AG04450 (cell line): ENCODE results near the gene NAA80. TPM values are rescaled to one million over a fixed set of nuclear protein-coding genes. Genes with fewer than 3 reads are reported as not detected.
A peak's percentile ranks its signal among the peaks of the same experiment; 100 is the strongest.

Source experiments
- CTCF ChIA-PET: fragments of 300-600, 350-600 bp; formaldehyde crosslinking; extraction: SDS; loops from one replicate; lab custom pipeline; 2022; ENCODE audit warnings: antibody characterized with exemption, inconsistent platforms; lab: Charles Lee
- POLR2A ChIA-PET: fragments of 350-600 bp; formaldehyde crosslinking; extraction: SDS; loops from one replicate; lab custom pipeline; 2021; ENCODE audit warnings: antibody characterized with exemption, inconsistent platforms; lab: Yijun Ruan, JAX
- DNase-seq: peaks from one replicate; pipeline ENCODE4 v3.0.0-alpha.2; 2011; ENCODE audit warnings: low read depth, low spot score
- H3K27ac ChIP-seq: one replicate; pipeline ENCODE4 v1.5.1; 2012; ENCODE audit warnings: low read depth, low read length, control low read depth
- H3K27me3 ChIP-seq: one replicate; pipeline ENCODE4 v1.6.0; 2012; ENCODE audit warnings: low read length; ENCODE audit not compliant: control insufficient read depth, insufficient read depth
- H3K4me3 ChIP-seq: 2 replicates; pipeline ENCODE4 v1.5.1; 2011; ENCODE audit warnings: mild to moderate bottlenecking, low read depth, low read length, control low read depth
- H3K9me3 ChIP-seq: 2 replicates; pipeline ENCODE4 v1.5.1; 2012; ENCODE audit warnings: low read length; ENCODE audit not compliant: control insufficient read depth, insufficient read depth
- CTCF ChIP-seq: IDR thresholded peaks from 2 replicates; pipeline ENCODE4 v1.5.1; 2011; ENCODE audit warnings: low read depth, low read length, control low read depth, inconsistent platforms
- polyA plus RNA-seq: library from polyadenylated mRNA; depleted of rRNA; stranded (reverse); fragments of >200 nt; gene quantifications from 2 replicates; pipeline ENCODE4 v1.2.3, GENCODE V29; 2011

NAA80 gene
- polyA plus RNA-seq, 1 experiment: 2.0 TPM

DNA sequence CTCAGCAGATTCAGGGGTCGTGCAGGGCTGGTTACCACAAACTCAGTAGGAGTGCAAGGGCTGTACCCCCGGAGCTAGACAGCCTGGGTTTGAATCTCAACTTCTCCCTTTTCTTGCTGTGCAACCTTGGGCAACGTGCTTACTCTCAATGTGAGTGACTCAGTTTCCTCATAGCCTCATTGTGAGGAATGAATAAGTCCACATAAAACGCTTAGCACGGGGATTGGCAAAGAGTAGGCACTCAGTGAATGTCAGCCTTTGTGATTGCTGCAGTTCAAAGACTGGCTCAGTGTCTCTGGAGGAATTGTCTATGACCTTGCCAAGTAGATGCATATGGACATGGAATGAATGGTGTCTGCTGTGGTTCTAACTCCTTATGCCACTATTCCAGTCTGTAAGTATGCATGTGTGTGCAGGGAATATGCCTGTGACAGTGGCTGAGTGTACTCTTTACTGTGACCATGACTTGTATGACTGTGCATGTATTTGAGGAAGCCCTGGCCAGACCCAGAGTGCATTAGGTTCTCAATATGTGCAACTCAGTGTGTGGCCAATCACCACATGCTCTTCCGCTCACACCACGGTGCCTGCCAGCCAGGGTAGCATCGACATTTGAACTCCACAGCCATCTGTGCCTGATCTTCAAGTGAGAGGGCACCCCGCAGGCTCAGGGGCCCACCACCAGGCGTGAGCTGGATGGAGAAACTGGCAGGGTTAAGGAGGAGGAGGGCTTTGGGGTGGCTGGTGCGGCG, 900 bp upstream of the NAA80 start:
- POLR2A ChIA-PET: interaction anchor here (0.5 to 1.3 kb wide), 9 partner anchors 15 to 1272 kb away, joined by 3 to 5 read pairs (median 4); partner anchors contain the start of genes CYB561D2, GNAI2 and NPRL2
- CTCF ChIA-PET: interaction anchor here (1.4 to 1.5 kb wide), 2 partner anchors 24 to 54 kb away, joined by 5 to 10 read pairs; no protein-coding TSS in a partner anchor
- H3K27me3 ChIP-seq: no peaks in the 10 kb centered on the region
- no peaks in the 10 kb centered on the region; the same call in 1 of the 2 replicates for H3K9me3 ChIP-seq
- peak overlapping the region; percentile 25 for H3K27ac ChIP-seq
- peak overlapping the region; percentile 66 for H3K4me3 ChIP-seq
- DNase-seq: no peak
- TF ChIP-seq CTCF: no peak

- Histone ChIP-seq H3K27ac (peak overlapping the region; percentile 25), H3K4me3 (peak overlapping the region; percentile 66), H3K27me3 (no peaks in the 10 kb centered on the region), H3K9me3 (no peaks in the 10 kb centered on the region; the same call in 1 of the 2 replicates)
- DNase-seq: no peak
- no peak for TF ChIP-seq CTCF
- ChIA-PET POLR2A (interaction anchor here (0.5 to 1.3 kb wide), 9 partner anchors 16 to 1273 kb away, joined by 3 to 5 read pairs (median 4); partner anchors contain the start of genes CYB561D2, GNAI2 and NPRL2), CTCF (interaction anchor here (1.4 to 1.5 kb wide), 2 partner anchors 25 to 53 kb away, joined by 5 to 10 read pairs; no protein-coding TSS in a partner anchor)
Observed at GRCh38 chr3:50299638-50299928, 378 bp upstream of the NAA80 start.

DNA sequence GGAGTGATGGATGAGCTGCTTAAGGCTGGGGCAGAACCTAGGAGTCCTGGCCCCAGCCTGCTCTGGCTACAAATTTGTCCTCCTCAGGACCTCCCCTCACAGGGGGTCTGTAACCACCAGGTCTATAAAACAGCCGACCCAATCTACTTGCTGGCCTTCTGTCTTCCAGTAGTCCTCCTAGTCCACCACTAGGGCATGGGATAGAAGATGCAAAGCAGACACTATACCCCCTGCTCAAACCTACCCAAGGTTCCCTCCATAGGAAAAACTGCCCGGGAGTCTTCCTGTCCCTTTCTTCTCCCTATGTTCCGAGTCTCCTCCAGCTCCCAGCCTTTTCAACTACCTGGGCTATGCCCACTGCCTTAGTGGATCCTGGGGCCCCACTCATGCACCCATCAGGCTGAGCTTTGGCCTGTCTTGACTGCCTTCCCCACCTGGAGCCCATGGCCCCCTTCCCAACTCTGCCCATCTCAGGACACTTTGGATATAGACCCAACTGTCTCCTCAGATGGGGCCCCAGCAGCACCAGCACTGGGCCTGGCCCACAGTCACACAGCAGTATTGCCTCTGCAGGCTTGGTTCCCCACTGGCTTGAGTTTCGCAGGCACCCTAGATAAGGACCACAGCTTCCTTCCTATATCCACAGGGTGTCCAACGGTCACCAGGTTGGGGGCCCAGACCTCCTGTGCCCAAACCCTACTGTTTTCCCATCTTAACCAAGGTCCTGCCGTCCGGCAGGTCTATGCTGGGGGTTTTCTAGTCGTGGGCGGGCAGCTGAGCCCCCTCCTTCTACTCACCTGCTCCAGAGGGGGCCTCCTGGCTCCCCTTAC, 1.1 kb downstream of the NAA80 start:
- Histone ChIP-seq H3K9me3 (no peaks in the 10 kb centered on the region; the same call in 1 of the 2 replicates), H3K27me3 (no peaks in the 10 kb centered on the region), H3K27ac (peak overlapping the region; percentile 62), H3K4me3 (peak overlapping the region; percentile 74)
- DNase-seq: no peak
- 0 out of 2 replicates have a peak, but pooled peaks have one; percentile 20 for TF ChIP-seq CTCF
- ChIA-PET CTCF (interaction anchor here (1.6 kb wide), 1 partner anchor 51 kb away, joined by 4 read pairs; no protein-coding TSS in a partner anchor), POLR2A (interaction anchor here (1.0 kb wide), 1 partner anchor 10 kb away, joined by 3 read pairs; no protein-coding TSS in a partner anchor)

DNA sequence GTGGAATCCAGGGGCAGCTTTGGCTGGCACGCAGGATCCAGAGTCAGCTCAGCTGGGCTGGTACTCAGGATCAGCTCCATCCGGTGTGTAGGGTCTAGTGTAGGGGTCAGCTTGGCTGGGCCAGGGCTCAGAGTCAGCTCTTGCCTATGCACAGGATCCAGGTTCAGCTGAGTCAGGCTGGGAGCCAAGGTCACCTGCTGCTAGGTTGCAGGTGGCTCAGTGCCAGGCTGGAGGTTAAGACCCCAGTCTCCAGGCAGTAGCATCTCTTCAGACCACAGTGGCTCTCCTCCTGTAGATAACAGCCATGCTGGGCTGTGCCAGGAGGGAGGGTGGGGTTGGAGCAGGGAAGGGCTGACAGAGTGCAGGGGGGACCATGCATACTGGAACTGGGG, 1.8 kb downstream of the NAA80 start:
- TF ChIP-seq CTCF: no peak
- DNase-seq: no peak
- POLR2A ChIA-PET: no interaction called here
- Histone ChIP-seq H3K27ac (no peak overlapping the region), H3K27me3 (no peaks in the 10 kb centered on the region), H3K4me3 (no peak overlapping the region), H3K9me3 (no peaks in the 10 kb centered on the region; the same call in 1 of the 2 replicates)
- CTCF ChIA-PET: interaction anchor here (0.7 to 1.6 kb wide), 2 partner anchors 51 to 71 kb away, joined by 3 to 4 read pairs; no protein-coding TSS in a partner anchor
